PFSK-1 (cell line): ENCODE data around the gene NBEA.

ENCODE experiments used
- FOXP2 ChIP-seq: optimal IDR thresholded peaks from 2 replicates; pipeline ENCODE3; 2011; ENCODE audit warnings: borderline replicate concordance, control low read depth, inconsistent platforms; ENCODE audit not compliant: insufficient read depth; ENCODE audit errors: extremely low read length, extremely low read depth
- POLR2AphosphoS5 ChIP-seq: IDR thresholded peaks from 2 replicates; pipeline ENCODE4 v1.6.1; 2012; ENCODE audit warnings: low read depth, mild to moderate bottlenecking, control low read depth, low read length, moderate library complexity
- SIN3A ChIP-seq: IDR thresholded peaks from 2 replicates; pipeline ENCODE4 v1.6.1; 2012; ENCODE audit warnings: mild to moderate bottlenecking, low read length, moderate library complexity, borderline replicate concordance; ENCODE audit not compliant: insufficient read depth
- TAF1 ChIP-seq: IDR thresholded peaks from 2 replicates; pipeline ENCODE4 v1.6.1; 2012; ENCODE audit warnings: low read length, control low read depth, borderline replicate concordance; ENCODE audit not compliant: insufficient read depth
- TF ChIP-seq, protein P1 (sequence below), 2 experiments: IDR thresholded peaks; 2 replicates each; pipeline versions ENCODE4 v1.6.1 to v1.8.0; 2011 to 2012; ENCODE audit warnings: low read depth in 2 of 2, low read length in 2 of 2, control low read depth in 1 of 2, inconsistent platforms in 1 of 2, mild to moderate bottlenecking in 1 of 2, moderate library complexity in 1 of 2; ENCODE audit not compliant: insufficient read depth in 1 of 2

Gene NBEA

DNA sequence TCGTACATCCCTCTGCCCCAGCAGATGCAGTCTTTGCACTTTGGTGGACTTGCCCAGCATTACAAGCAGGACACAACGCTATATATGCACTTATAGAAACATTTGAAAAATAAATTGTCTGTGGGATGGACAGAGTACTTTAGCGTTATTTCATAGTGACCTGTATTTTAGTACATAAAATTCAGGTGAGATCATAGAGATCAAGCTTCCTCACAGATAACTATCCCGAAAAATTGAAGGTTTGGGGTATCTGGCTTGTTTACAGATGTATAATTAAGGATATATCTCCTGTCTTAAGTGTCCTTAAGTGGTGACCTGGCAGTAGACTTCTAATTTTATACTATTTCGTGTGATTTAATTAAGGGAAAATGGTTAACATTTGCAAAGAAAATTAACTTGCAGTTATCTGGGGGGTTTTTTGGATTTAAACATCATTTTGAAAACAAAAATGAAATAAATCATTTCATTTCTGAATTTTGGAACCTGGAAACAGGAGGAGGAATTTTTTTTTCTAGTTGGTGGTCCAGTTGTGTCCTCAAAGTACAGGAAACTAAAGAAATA is 535.4 kb downstream of the NBEA start:
- TF ChIP-seq, protein P1, sequence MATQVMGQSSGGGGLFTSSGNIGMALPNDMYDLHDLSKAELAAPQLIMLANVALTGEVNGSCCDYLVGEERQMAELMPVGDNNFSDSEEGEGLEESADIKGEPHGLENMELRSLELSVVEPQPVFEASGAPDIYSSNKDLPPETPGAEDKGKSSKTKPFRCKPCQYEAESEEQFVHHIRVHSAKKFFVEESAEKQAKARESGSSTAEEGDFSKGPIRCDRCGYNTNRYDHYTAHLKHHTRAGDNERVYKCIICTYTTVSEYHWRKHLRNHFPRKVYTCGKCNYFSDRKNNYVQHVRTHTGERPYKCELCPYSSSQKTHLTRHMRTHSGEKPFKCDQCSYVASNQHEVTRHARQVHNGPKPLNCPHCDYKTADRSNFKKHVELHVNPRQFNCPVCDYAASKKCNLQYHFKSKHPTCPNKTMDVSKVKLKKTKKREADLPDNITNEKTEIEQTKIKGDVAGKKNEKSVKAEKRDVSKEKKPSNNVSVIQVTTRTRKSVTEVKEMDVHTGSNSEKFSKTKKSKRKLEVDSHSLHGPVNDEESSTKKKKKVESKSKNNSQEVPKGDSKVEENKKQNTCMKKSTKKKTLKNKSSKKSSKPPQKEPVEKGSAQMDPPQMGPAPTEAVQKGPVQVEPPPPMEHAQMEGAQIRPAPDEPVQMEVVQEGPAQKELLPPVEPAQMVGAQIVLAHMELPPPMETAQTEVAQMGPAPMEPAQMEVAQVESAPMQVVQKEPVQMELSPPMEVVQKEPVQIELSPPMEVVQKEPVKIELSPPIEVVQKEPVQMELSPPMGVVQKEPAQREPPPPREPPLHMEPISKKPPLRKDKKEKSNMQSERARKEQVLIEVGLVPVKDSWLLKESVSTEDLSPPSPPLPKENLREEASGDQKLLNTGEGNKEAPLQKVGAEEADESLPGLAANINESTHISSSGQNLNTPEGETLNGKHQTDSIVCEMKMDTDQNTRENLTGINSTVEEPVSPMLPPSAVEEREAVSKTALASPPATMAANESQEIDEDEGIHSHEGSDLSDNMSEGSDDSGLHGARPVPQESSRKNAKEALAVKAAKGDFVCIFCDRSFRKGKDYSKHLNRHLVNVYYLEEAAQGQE (IDR thresholded peaks at IDR 0.05; ENCODE audit: insufficient read depth in 1 of 2, low read depth in 2 of 2, low read length in 2 of 2), result no peak
- TF ChIP-seq FOXP2, result no peak
- TF ChIP-seq POLR2AphosphoS5, result no peak
- no peak for TF ChIP-seq SIN3A
- TF ChIP-seq TAF1, result no peak

DNA sequence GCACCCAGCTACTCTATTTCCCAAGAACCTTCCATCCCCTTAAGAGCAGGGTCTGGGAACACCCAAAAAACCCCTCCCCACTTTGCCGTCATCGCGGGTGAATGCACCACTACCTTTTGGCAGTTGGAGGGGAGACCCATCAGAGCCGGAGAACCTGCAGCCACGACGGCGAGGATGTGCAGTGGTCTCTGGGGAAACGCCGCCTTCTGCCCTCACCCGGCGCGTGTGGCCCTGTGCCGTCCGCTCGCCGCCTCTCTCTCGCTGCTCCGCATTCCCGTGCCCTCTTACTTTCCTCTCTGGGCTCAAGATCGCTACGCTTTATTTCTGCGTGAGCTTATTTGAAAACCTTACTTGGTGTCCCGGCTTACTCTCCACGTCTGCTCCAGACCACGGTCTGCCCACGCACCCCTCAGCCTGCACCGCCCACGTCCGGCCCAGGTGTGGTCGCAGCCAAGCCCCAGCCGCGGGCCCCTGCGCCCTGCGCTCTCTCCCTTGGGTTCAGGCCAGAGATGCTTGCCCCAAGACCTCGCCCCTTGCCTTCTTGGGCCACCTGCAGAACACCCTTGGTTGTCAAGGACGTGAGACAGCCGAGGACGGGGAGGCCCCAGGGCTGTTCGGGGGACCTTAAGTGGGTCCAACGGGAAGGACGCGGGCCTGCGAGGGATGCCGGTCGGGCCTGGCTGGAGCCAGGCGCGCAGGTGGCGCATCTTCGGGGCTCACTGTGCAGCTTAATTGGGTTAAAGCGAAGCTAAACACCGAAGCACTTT is 536.4 kb downstream of the NBEA start:
- TF ChIP-seq POLR2AphosphoS5 (no peak), SIN3A (no peak), FOXP2 (no peak), TAF1 (no peak)
- TF ChIP-seq, protein P1 (IDR thresholded peaks at IDR 0.05; ENCODE audit: insufficient read depth in 1 of 2, low read depth in 2 of 2, low read length in 2 of 2), result no peak

DNA sequence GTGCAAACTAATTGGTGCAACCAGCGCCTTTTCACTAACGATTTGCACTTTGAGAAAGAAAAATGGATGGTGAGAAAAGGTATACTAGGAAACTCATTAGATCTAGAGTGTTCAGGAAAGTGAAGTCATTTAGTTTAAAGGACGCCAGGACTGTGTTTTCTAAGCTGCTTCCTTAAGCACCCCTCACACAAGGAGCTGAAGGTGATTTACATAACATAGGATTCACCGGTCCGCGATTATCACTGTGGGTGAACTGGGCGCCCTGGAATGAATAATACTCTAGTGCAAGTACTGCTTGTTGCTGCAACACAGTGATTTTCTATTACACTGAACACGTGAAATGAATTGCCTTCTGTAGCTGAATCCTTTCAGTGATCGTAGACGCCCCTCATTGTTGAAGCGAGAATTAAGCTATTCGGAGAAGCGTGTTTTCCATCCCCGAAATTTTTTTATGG is 537.0 kb downstream of the NBEA start:
- TF ChIP-seq TAF1 (no peak), SIN3A (no peak), FOXP2 (no peak), POLR2AphosphoS5 (no peak)
- TF ChIP-seq, protein P1 (IDR thresholded peaks at IDR 0.05; ENCODE audit: insufficient read depth in 1 of 2, low read depth in 2 of 2, low read length in 2 of 2), result no peak

DNA sequence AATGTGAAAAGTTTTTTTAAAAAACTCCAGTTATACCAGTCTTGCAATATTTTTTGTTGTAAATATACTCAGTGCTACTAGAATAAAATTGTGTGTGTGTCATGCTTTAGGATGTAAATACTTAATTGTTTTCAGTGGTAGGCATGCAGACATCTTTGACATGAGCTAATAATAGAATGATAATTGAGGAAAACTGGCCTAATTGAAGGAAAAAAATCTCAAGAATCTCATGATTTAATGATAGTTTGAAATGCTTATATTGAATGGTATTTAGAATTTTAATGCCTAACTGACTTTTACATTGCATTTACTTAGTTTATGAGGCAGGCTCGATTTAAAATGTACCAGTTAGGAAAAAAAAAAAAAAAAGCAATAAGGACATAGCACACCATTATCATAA is 537.6 kb downstream of the NBEA start:
- TF ChIP-seq SIN3A (no peak), TAF1 (no peak), POLR2AphosphoS5 (no peak), FOXP2 (no peak)
- TF ChIP-seq, protein P1 (IDR thresholded peaks at IDR 0.05; ENCODE audit: insufficient read depth in 1 of 2, low read depth in 2 of 2, low read length in 2 of 2), result no peak
